ENCODE results near the gene C11orf24. TPM values are rescaled to one million over a fixed set of nuclear protein-coding genes. Genes with fewer than 3 reads are reported as not detected.

The C11orf24 gene
- total RNA-seq, 4 donors from 2014 or later: 15.1 to 48.7 (median 26.0) TPM

- Histone ChIP-seq H3K4me1 (peaks cover 0 to 17% (median 2%) of the 10 kb centered on the region in 3 donors), H3K27me3 (no peaks in the 10 kb centered on the region), H3K9me3 (no peaks in the 10 kb centered on the region), H3K27ac (no peak overlapping the region), H3K4me3 (no peak overlapping the region), H3K36me3 (no peaks in the 10 kb centered on the region)
- 97% methylated on average over 5 of the region's 15 CpGs; no CpG with 5 or more reads in 1 of the 2 donors for WGBS, 2 donors (ENCODE audit: low coverage in 1 of 2)
- TF ChIP-seq POLR2A (IDR thresholded peaks at IDR 0.05): no peak
- no peak for TF ChIP-seq POLR2AphosphoS5 (IDR thresholded peaks at IDR 0.05)
- no peak for TF ChIP-seq CTCF (IDR thresholded peaks at IDR 0.05)
- no peak for TF ChIP-seq EP300 (IDR thresholded peaks at IDR 0.05)
- ATAC-seq: no peak
These were observed 24.7 kb upstream of the C11orf24 start for GRCh38 chr11:68296344-68297051.

- no peak for ATAC-seq
- Histone ChIP-seq H3K9me3 (no peaks in the 10 kb centered on the region), H3K36me3 (no peaks in the 10 kb centered on the region), H3K27ac (no peak overlapping the region), H3K4me1 (peaks cover 0 to 17% (median 2%) of the 10 kb centered on the region in 3 donors), H3K27me3 (no peaks in the 10 kb centered on the region), H3K4me3 (no peak overlapping the region)
- WGBS, 2 donors (ENCODE audit: low coverage in 1 of 2): 40 to 93% methylated on average over 1 to 2 of the region's 5 CpGs
- TF ChIP-seq POLR2A (IDR thresholded peaks at IDR 0.05) (no peak), POLR2AphosphoS5 (IDR thresholded peaks at IDR 0.05) (no peak), CTCF (IDR thresholded peaks at IDR 0.05) (no peak), EP300 (IDR thresholded peaks at IDR 0.05) (no peak)
These were observed 24.2 kb upstream of the C11orf24 start for GRCh38 chr11:68295940-68296339.

DNA sequence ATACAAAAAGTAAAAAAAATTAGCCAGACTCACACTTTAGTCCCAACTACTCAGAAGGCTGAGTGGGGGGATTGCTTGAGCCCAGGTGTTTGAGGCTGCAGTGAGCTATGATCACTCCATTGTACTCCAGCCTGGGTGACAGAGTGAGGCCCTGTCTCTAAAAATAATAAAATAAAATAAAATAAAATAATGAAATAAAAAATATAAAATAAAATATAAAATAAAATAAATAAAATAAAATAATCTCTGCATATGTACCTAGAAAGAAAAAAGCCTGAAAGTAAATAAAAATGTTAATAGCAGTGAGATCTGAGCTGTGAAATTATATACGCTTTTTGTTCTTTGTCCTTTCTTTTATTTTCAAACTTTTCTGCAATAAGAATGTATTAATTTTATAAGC, 23.5 kb upstream of the C11orf24 start:
- no peaks in the 10 kb centered on the region for H3K27me3 ChIP-seq
- 90 to 100% methylated on average over 1 of the region's 1 CpG for WGBS, 2 donors (ENCODE audit: low coverage in 1 of 2)
- no peak for ATAC-seq
- no peak overlapping the region for H3K4me3 ChIP-seq
- H3K36me3 ChIP-seq: no peaks in the 10 kb centered on the region
- no peaks in the 10 kb centered on the region for H3K9me3 ChIP-seq
- peaks cover 0 to 17% (median 2%) of the 10 kb centered on the region in 3 donors for H3K4me1 ChIP-seq
- H3K27ac ChIP-seq: no peak overlapping the region
- no peak for TF ChIP-seq POLR2A (IDR thresholded peaks at IDR 0.05)
- TF ChIP-seq CTCF (IDR thresholded peaks at IDR 0.05): no peak
- no peak for TF ChIP-seq EP300 (IDR thresholded peaks at IDR 0.05)
- TF ChIP-seq POLR2AphosphoS5 (IDR thresholded peaks at IDR 0.05): no peak

GRCh38 chr11:68293708-68294107, 21.9 kb upstream of the C11orf24 start:
- H3K4me1 ChIP-seq: peaks cover 0 to 17% (median 2%) of the 10 kb centered on the region in 3 donors
- H3K27me3 ChIP-seq: no peaks in the 10 kb centered on the region
- ATAC-seq: no peak
- TF ChIP-seq EP300 (IDR thresholded peaks at IDR 0.05): no peak
- TF ChIP-seq CTCF (IDR thresholded peaks at IDR 0.05): no peak
- no peak for TF ChIP-seq POLR2AphosphoS5 (IDR thresholded peaks at IDR 0.05)
- no peak for TF ChIP-seq POLR2A (IDR thresholded peaks at IDR 0.05)
- no peaks in the 10 kb centered on the region for H3K36me3 ChIP-seq
- H3K27ac ChIP-seq: no peak overlapping the region
- 56 to 71% methylated on average over 2 of the region's 2 CpGs for WGBS, 2 donors (ENCODE audit: low coverage in 1 of 2)
- H3K4me3 ChIP-seq: no peak overlapping the region
- H3K9me3 ChIP-seq: no peaks in the 10 kb centered on the region

GRCh38 chr11:68289456-68289855, 17.7 kb upstream of the C11orf24 start:
- H3K4me3 ChIP-seq: no peak overlapping the region
- no peak overlapping the region for H3K27ac ChIP-seq
- no peaks in the 10 kb centered on the region for H3K27me3 ChIP-seq
- H3K36me3 ChIP-seq: no peaks in the 10 kb centered on the region
- TF ChIP-seq POLR2A (IDR thresholded peaks at IDR 0.05): no peak
- no peak for TF ChIP-seq EP300 (IDR thresholded peaks at IDR 0.05)
- no peak for TF ChIP-seq POLR2AphosphoS5 (IDR thresholded peaks at IDR 0.05)
- TF ChIP-seq CTCF (IDR thresholded peaks at IDR 0.05): no peak
- no peaks in the 10 kb centered on the region for H3K9me3 ChIP-seq
- 82 to 90% methylated on average over 2 of the region's 2 CpGs for WGBS, 2 donors (ENCODE audit: low coverage in 1 of 2)
- H3K4me1 ChIP-seq: no peaks in the 10 kb centered on the region
- no peak for ATAC-seq
